Psoas muscle (tissue), 8 donors: ENCODE data around the gene MAPK9. TPM values are rescaled to one million over a fixed set of nuclear protein-coding genes. Genes with fewer than 3 reads are reported as not detected.

Experiments
- ATAC-seq, 4 donors: fragments of 200-7000 bp; cut with Tn5 transposase; one replicate each; pipeline ENCODE4 v1.9.1; 2020; ENCODE audit warnings: moderate library complexity in 3 of 4, mild to moderate bottlenecking in 2 of 4
- DNase-seq, 2 donors: peaks; one replicate each; pipeline ENCODE4 v3.0.0-alpha.2; 2020
- H3K27ac ChIP-seq: fragments of 200-600 bp; one replicate; pipeline ENCODE4 v1.8.0; 2022
- H3K27me3 ChIP-seq, 3 donors: fragments of 200-600 bp in 1 of 3; one replicate each; pipeline versions ENCODE4 v1.6.1 to v1.8.0; 2013 to 2022; ENCODE audit warnings: low read length in 2 of 3, mild to moderate bottlenecking in 2 of 3, moderate library complexity in 1 of 3; ENCODE audit not compliant: insufficient read depth in 3 of 3
- H3K36me3 ChIP-seq, 2 donors: fragments of 200-600 bp in 1 of 2; one replicate each; pipeline versions ENCODE4 v1.6.1 to v1.8.0; 2013 to 2022; ENCODE audit warnings: low read depth in 1 of 2, mild to moderate bottlenecking in 1 of 2, moderate library complexity in 1 of 2; ENCODE audit not compliant: insufficient read depth in 1 of 2
- H3K4me1 ChIP-seq: fragments of 200-600 bp; one replicate; pipeline ENCODE4 v1.8.0; 2022
- H3K4me3 ChIP-seq: fragments of 200-600 bp; one replicate; pipeline ENCODE4 v1.8.0; 2022; ENCODE audit warnings: mild to moderate bottlenecking
- H3K9me3 ChIP-seq: fragments of 200-600 bp; one replicate; pipeline ENCODE4 v1.8.0; 2022
- CTCF ChIP-seq: fragments of 200-600 bp; IDR thresholded peaks from one replicate; pipeline ENCODE4 v1.8.0; 2022; ENCODE audit warnings: antibody characterized with exemption
- WGBS, 3 donors: extraction: QIAGEN DNeasy Blood & Tissue Kit; methylation state at CpG; one replicate each; pipeline versions ENCODE4 v1.1.6 to v1.1.7; 2013; 5-methylcytosine and 5-hydroxymethylcytosine counted together
- intact Hi-C, 2 donors: fragments of 100-400 bp; cut with DNase I; formaldehyde crosslinking; loops; one replicate each; pipeline versions ENCODE4 v1.11.0 to v1.14.2; 2022
- polyA plus RNA-seq, 3 donors: library from polyadenylated mRNA; stranded (reverse); fragments of 200-250 nt; gene quantifications; one replicate each; pipeline ENCODE4 v1.2.3, GENCODE V29; 2013
- total RNA-seq, 4 donors: library from RNA; stranded (reverse); fragmentation: NEBNext Ultra II Directional in 2 of 4; extraction: Animal tissue kit (Norgen Biotek cat#: 25700) in 2 of 4; gene quantifications; one replicate each; pipeline versions ENCODE4 v1.2.1 to v1.2.4, GENCODE V29; 2021 to 2023
- donor health status: healthy with polysubstance abuse.
- donor health status: DM: no; HTN: no; CAD: no; lungs with moderate emphysema.
- donor health status: Bipolar disorder and iron deficiency.
- donor health status: healthy.
- donor health status: DM: yes; HTN: yes; CAD: no.
- donor health status: DM: no; HTN: no; CAD: no.
- donor health status: DM: no; HTN: no; CAD: no.
- donor health status: DM: yes; HTN: yes; CAD: no.

The MAPK9 gene
- total and polyA plus RNA-seq, 7 donors = 16.1 to 40.1 (median 34.3) TPM

GRCh38 chr5:180304431-180305375 is 12.8 kb upstream of the MAPK9 start:
- ATAC-seq = no peak
- Histone ChIP-seq H3K9me3 (no peaks in the 10 kb centered on the region), H3K27me3 (peaks cover 0 to 2% (median 0%) of the 10 kb centered on the region in 3 donors), H3K4me1 (no peaks in the 10 kb centered on the region), H3K4me3 (no peak overlapping the region), H3K27ac (no peak overlapping the region), H3K36me3 (no peaks in the 10 kb centered on the region)
- 79 to 84% (median 80%) methylated on average over 18 of the region's 18 CpGs for WGBS, 3 donors
- intact Hi-C loops = no loop called here
- TF ChIP-seq CTCF = no peak
- DNase-seq = no peak

- Histone ChIP-seq H3K4me1 (no peaks in the 10 kb centered on the region), H3K27me3 (peaks cover 0 to 2% (median 0%) of the 10 kb centered on the region in 3 donors), H3K36me3 (no peaks in the 10 kb centered on the region), H3K9me3 (no peaks in the 10 kb centered on the region), H3K4me3 (no peak overlapping the region), H3K27ac (no peak overlapping the region)
- no peak for DNase-seq
- no peak for TF ChIP-seq CTCF
- WGBS, 3 donors = 86 to 90% (median 89%) methylated on average over 4 of the region's 4 CpGs
- ATAC-seq = no peak
- intact Hi-C loops = no loop called here
Measured at GRCh38 chr5:180304016-180304292, 12.1 kb upstream of the MAPK9 start.

GRCh38 chr5:180303226-180304015 is 11.5 kb upstream of the MAPK9 start:
- Histone ChIP-seq H3K9me3 (no peaks in the 10 kb centered on the region), H3K4me3 (no peak overlapping the region), H3K27ac (no peak overlapping the region), H3K36me3 (no peaks in the 10 kb centered on the region), H3K4me1 (no peaks in the 10 kb centered on the region), H3K27me3 (peaks cover 0 to 2% (median 0%) of the 10 kb centered on the region in 3 donors)
- no peak for DNase-seq
- 87 to 90% (median 87%) methylated on average over 17 of the region's 17 CpGs for WGBS, 3 donors
- no peak for ATAC-seq
- intact Hi-C loops = no loop called here
- no peak for TF ChIP-seq CTCF

GRCh38 chr5:180302256-180302655 is 10.4 kb upstream of the MAPK9 start:
- ATAC-seq = no peak
- no peaks in the 10 kb centered on the region for H3K9me3 ChIP-seq
- 88 to 94% (median 92%) methylated on average over 10 of the region's 10 CpGs for WGBS, 3 donors

More at GRCh38 chr5:180302256-180302655, 10.4 kb upstream of the MAPK9 start:
- H3K36me3 ChIP-seq = no peaks in the 10 kb centered on the region
- no peak overlapping the region for H3K4me3 ChIP-seq
- no peak for DNase-seq
- intact Hi-C loops = no loop called here
- H3K4me1 ChIP-seq = no peaks in the 10 kb centered on the region
- H3K27ac ChIP-seq = no peak overlapping the region
- no peak for TF ChIP-seq CTCF
- peaks cover 0 to 2% (median 0%) of the 10 kb centered on the region in 3 donors for H3K27me3 ChIP-seq
